A549 (cell line): Measurements from ENCODE around the gene CRADD.

Source experiments
- CTCF ChIP-seq: fragments of >200 bp; sonication (Bioruptor Twin); formaldehyde crosslinking; IDR thresholded peaks from 3 replicates; pipeline ENCODE4 v1.5.1; 2016
- FOSB ChIP-seq: fragments of 250-450 bp; sonication (Bioruptor Pico); IDR thresholded peaks from 2 replicates; pipeline ENCODE4 v1.5.0; 2020; ENCODE audit warnings: mild to moderate bottlenecking, moderate library complexity
- JUNB ChIP-seq: fragments of >200 bp; sonication (Bioruptor Twin); formaldehyde crosslinking; IDR thresholded peaks from 2 replicates; pipeline ENCODE4 v1.6.1; 2016
- NFE2L2 ChIP-seq: fragments of 150-350 bp; conservative IDR thresholded peaks from 2 replicates; pipeline ENCODE4 v1.6.1; 2014; ENCODE audit warnings: low read length
- POLR2A ChIP-seq: IDR thresholded peaks from 2 replicates; pipeline ENCODE4 v1.6.1; 2012; ENCODE audit warnings: mild to moderate bottlenecking, low read length
- RFX5 ChIP-seq: fragments of 450-650 bp; IDR thresholded peaks from 2 replicates; pipeline ENCODE4 v1.7.1; 2014; ENCODE audit warnings: antibody characterized with exemption, mild to moderate bottlenecking, moderate library complexity
- SMC3 ChIP-seq: fragments of >200 bp; sonication (Bioruptor Twin); formaldehyde crosslinking; IDR thresholded peaks from 3 replicates; pipeline ENCODE4 v1.6.1; 2018; ENCODE audit warnings: inconsistent platforms
- SREBF2 ChIP-seq: fragments of 450-650 bp; IDR thresholded peaks from 2 replicates; pipeline ENCODE4 v1.6.1; 2014; ENCODE audit warnings: mild to moderate bottlenecking, moderate library complexity
- ZFP36 ChIP-seq: fragments of 450-650 bp; IDR thresholded peaks from 2 replicates; pipeline ENCODE4 v1.6.1; 2014; ENCODE audit warnings: borderline replicate concordance; ENCODE audit not compliant: partially characterized antibody
- ZSCAN20 ChIP-seq: fragments of 250-450 bp; sonication (Bioruptor Pico); IDR thresholded peaks from 2 replicates; pipeline ENCODE4 v1.8.0; 2022; ENCODE audit warnings: mild to moderate bottlenecking, moderate library complexity

- no peak for TF ChIP-seq FOSB (CRISPR knock-in tag)
- TF ChIP-seq POLR2A, result no peak
- no peak for TF ChIP-seq CTCF
- no peak for TF ChIP-seq NFE2L2
- no peak for TF ChIP-seq RFX5
- TF ChIP-seq JUNB, result no peak
- no peak for TF ChIP-seq SREBF2
- no peak for TF ChIP-seq ZSCAN20
- no peak for TF ChIP-seq SMC3
- TF ChIP-seq ZFP36, result no peak
Observed at GRCh38 chr12:93833946-93834345, 156.8 kb downstream of the CRADD start.
